SK-N-MC (cell line): ENCODE results near the gene GOLGA6L7.

Experiments
- FOXP2 ChIP-seq: optimal IDR thresholded peaks from 2 replicates; pipeline ENCODE3; 2011; ENCODE audit warnings: mild to moderate bottlenecking, moderate library complexity; ENCODE audit not compliant: insufficient read depth; ENCODE audit errors: extremely low read length, control extremely low read depth
- POLR2AphosphoS5 ChIP-seq: IDR thresholded peaks from 2 replicates; pipeline ENCODE4 v1.6.1; 2012; ENCODE audit warnings: mild to moderate bottlenecking, low read depth, low read length, borderline replicate concordance

GRCh38 chr15:28873585-28874190 lies 25.2 kb upstream of the GOLGA6L7 start:
- TF ChIP-seq POLR2AphosphoS5: no peak
- no peak for TF ChIP-seq FOXP2
